Astrocyte of the cerebellum (primary cell): Measurements from ENCODE around the gene MPV17L.
"Not testable (repeated sequence)": the region's sequence is repeated elsewhere in the genome, so short reads cannot be mapped to it uniquely, and the experiment has no call there.

Experiments
- DNase-seq: peaks from one replicate; pipeline ENCODE4 v3.0.0-alpha.2; 2011; ENCODE audit warnings: low read depth
- H3K4me3 ChIP-seq: 2 replicates; pipeline ENCODE4 v1.5.1; 2011; ENCODE audit warnings: mild to moderate bottlenecking, low read depth, low read length, moderate library complexity
- CTCF ChIP-seq: IDR thresholded peaks from 2 replicates; pipeline ENCODE4 v1.5.1; 2012; ENCODE audit warnings: low read length, low read depth, moderate library complexity, mild to moderate bottlenecking; ENCODE audit errors: missing control alignments
- in situ Hi-C: cut with HindIII; loops from 2 replicates; pipeline ENCODE4 v1.10.0; 2017; ENCODE audit warnings: low sequenced_read_pairs

Gene MPV17L

GRCh38 chr16:15425861-15426260, 30.3 kb downstream of the MPV17L start:
- in situ Hi-C loops, result no loop called here
- no peak overlapping the region for H3K4me3 ChIP-seq
- no peak for TF ChIP-seq CTCF
- no peak for DNase-seq

GRCh38 chr16:15426796-15427195, 31.2 kb downstream of the MPV17L start:
- TF ChIP-seq CTCF, result no peak
- no peak overlapping the region for H3K4me3 ChIP-seq
- in situ Hi-C loops, result no loop called here
- no peak for DNase-seq

DNA sequence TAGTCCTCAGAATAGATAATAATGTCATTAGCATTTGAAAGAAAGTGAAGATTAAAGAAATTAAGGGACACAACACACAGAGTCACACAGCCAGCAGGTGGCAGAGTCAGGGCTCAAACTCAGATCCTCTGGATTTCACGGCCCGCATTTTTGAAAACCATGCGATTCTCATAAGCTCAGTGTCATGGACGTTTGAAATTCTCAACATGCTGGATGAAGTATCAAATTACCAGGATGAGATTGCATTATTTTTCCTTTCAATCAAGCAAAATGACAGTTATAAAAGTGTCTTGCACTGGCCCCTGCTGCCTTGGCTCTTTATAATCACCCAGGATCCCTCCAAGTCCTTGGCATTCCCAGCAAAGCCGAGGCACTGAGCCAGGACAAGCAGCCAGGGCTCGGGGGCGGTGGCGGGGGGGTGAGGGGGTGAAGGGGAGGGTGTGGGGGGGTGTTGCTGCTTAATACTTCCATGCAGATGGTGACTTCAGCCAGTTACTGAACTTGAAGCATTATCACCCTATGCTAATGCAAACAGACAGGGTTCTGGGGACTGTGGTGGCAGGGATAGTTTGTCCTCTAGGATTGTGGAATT, 32.2 kb downstream of the MPV17L start:
- peak; percentile 76 for DNase-seq
- TF ChIP-seq CTCF, result peak; percentile 69
- in situ Hi-C loops, result no loop called here
- H3K4me3 ChIP-seq, result no peak overlapping the region

- DNase-seq, H3K4me3 ChIP-seq, in situ Hi-C loops: not testable (repeated sequence)
Observed at GRCh38 chr16:15430884-15431283, 35.3 kb downstream of the MPV17L start.

GRCh38 chr16:15434079-15434424, 38.5 kb downstream of the MPV17L start:
- peak overlapping the region; percentile 61 for H3K4me3 ChIP-seq
- in situ Hi-C loops, result no loop called here
- DNase-seq, result no peak
- TF ChIP-seq CTCF, result no peak

DNA sequence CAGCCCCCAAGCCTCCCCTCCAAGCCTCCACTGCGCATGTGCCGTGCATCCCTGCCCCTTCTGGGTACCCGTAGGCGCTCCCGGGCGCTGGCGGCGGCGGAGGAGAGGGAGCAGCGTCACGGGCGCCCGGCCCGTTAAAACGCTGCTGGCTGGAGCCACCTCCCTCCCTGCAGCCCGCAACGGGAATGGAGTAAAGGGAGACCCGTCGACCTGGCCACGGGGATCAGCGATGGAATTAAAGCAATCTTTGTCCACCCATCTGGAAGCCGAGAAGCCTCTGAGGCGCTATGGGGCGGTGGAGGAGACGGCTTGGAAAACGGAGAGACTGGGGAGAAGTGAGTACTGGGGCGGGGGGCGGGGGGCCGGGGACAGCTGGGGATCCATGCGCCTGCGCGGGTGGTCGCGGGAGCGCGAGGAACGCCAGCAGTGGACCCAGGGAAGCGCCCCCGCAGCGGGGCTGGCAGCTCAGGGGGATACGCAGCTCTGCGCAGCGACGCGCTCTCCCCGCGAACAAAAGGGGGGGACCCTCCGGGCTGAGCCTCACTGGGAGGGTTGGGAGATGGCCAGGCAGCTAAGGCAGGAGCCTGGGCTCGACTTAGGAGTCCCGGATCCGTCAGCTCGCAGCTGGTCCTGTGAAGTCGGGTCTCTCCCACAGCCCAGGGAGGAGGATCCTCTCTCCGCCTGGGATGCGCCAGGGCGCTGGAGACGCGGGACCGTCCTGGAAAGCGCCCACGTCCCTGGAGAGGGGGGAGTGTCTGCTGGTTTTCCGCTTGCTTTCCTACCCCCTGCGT, 39.1 kb downstream of the MPV17L start, which contains the start of gene BMERB1:
Gene BMERB1, plus strand, starts transcription at position 164 of the 791 bp plus-strand sequence. Its CDS starts 66 bp downstream, at position 230.
- DNase-seq, result no peak
- H3K4me3 ChIP-seq, result peak within 1 kb of the TSS; percentile 61
- TF ChIP-seq CTCF, result no peak
- in situ Hi-C loops, result no loop called here

DNA sequence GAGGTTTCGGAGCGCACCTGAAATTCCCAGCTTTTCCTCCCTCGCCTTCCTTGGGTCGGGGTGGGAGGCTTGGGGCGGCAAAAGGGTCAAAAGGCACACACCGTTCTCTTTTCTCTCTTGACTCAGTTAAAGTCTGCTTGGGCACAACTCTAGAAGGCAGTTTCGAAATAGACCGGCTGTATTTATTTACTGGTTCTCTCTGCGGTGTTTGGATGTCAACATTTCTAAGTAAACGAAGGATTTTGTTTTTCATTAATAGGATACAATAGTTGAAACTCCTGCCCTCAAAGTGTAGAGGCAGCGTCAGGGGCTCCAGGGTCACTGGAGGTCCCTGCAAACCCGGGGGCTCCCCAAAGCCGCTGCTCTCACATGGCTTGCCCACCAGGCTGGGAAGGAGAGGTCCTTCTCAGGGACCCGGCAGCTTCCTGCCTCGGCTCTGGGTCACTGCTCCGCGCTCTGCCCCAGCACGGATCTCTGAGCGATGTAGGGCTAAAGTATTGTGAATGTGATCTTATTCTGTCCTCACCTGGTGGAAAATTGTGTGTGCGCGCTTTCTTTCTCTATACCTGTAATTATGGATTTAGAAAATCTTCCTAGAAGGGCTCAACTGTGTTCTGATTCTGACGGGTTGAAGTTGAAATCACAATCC, 39.8 kb downstream of the MPV17L start:
- DNase-seq, result no peak
- peak overlapping the region; percentile 61 for H3K4me3 ChIP-seq
- in situ Hi-C loops, result no loop called here
- no peak for TF ChIP-seq CTCF
